T-helper 2 cell treated with Interferon-gamma antibody and Interleukin-4, amounts not matched to agents 5 μg/mL and 100 μg/mL, for 36 hours (primary cell): ENCODE measurements around the gene ATP11A.

ENCODE experiments used
- DNase-seq: peaks from one replicate; pipeline ENCODE4 v3.0.0; 2021; ENCODE audit warnings: low spot score
- H3K27ac Mint-ChIP-seq: one replicate; pipeline ENCODE4 v1.8.0; 2021; ENCODE audit warnings: mild to moderate bottlenecking, mixed read lengths
- H3K27me3 Mint-ChIP-seq: one replicate; pipeline ENCODE4 v1.8.0; 2021; ENCODE audit warnings: low read depth, mixed read lengths
- H3K36me3 Mint-ChIP-seq: one replicate; pipeline ENCODE4 v1.8.0; 2021; ENCODE audit warnings: low read depth, mixed read lengths
- H3K4me1 Mint-ChIP-seq: one replicate; pipeline ENCODE4 v1.8.0; 2021; ENCODE audit warnings: low read depth, mixed read lengths
- H3K4me3 Mint-ChIP-seq: one replicate; pipeline ENCODE4 v1.8.0; 2022; ENCODE audit warnings: mild to moderate bottlenecking, moderate library complexity, mixed read lengths
- H3K9me3 Mint-ChIP-seq: one replicate; pipeline ENCODE4 v1.8.0; 2021; ENCODE audit warnings: mixed read lengths

The ATP11A gene

DNA sequence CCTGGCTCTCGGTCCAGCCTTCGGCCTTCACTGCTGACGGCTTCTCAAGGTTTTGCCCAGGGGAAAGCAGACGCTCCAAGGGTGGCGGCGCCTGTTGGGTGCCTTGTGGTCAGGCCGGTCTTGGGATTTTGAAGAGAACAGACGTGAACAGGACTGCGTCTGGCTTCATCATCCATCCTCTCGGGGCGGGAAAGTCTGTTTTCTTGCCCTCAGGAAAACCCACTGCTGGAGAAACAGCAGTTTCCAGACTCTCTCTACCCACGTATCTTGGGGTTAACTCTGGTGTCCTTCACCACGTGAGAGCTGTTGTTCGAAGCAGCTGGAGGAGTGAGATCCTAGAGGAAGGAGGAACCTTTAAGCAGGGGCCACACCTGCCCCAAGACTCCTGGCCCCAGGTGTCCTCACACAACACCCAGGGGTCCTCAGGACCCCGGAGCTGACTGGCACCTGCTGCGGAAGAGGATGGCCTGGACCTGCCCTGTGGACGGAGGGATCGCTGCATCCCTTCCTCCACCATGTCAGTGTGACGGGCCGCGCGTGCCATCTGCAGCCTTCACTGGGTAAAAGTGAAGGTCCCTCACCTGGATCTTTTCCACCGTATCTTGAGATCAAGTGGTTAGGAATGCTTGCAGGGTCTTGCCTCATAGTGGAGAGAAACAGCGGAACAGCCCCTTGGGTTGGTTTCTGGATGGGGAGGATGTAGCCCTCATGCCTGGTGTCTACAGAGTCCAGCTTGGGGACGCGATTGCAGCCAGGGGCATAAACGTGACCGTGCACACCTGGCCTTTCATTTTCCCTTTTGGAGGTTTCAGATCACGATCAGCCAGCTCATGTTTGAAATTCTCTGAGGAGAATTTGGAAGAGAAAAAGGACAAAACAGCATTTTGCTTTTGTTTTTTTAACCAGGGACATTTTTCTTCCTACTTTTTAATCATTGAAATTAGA, 209.7 kb downstream of the ATP11A start:
- no peaks in the 10 kb centered on the region for H3K36me3 Mint-ChIP-seq
- H3K27me3 Mint-ChIP-seq: peaks cover 12% of the 10 kb centered on the region
- no peaks in the 10 kb centered on the region for H3K4me1 Mint-ChIP-seq
- DNase-seq: no peak
- H3K9me3 Mint-ChIP-seq: no peaks in the 10 kb centered on the region
- H3K4me3 Mint-ChIP-seq: no peak overlapping the region
- H3K27ac Mint-ChIP-seq: no peak overlapping the region

DNA sequence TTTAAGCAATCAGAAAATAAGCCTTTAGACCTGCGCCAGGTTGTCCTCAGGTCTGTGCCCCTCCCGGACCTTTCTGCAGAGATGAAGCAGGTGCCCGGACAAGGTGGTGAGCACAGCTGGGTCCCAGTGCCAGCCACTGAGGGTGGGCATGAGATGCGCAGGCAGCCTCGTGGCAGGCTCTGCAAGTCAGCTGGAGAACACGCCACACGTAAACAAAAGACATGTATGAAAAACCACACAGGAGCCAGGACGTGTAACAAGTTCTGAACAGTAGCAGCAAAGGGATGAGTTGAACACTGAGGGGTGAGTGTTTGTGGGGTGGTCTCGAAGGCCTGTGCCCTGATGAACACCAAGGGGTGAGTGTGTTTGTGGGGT, 210.4 kb downstream of the ATP11A start:
- no peaks in the 10 kb centered on the region for H3K36me3 Mint-ChIP-seq
- H3K4me1 Mint-ChIP-seq: no peaks in the 10 kb centered on the region
- H3K27me3 Mint-ChIP-seq: peaks cover 12% of the 10 kb centered on the region

DNA sequence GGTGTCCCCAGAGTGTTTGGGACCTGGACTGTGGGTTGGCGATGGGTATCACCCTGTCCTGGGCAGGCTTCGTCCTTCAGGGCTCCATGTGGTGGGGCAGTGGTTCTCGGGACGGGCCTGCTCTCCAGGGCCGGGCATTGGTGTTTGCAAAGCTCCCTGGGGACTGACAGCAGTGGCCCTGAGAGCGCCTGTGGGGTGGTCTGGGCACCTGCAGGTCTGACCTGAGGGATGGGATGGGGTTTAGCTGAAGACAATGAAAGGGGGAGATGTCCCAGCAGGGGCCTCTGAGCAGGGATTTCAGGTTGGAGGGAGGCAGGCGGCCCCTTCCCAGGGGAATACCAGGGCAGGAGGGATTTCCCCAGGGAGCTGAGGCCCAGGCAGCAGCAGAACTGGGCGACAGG, 210.9 kb downstream of the ATP11A start:
- DNase-seq: no peak
- H3K9me3 Mint-ChIP-seq: no peaks in the 10 kb centered on the region
- no peaks in the 10 kb centered on the region for H3K4me1 Mint-ChIP-seq
- H3K36me3 Mint-ChIP-seq: no peaks in the 10 kb centered on the region
- peaks cover 7% of the 10 kb centered on the region for H3K27me3 Mint-ChIP-seq
- H3K4me3 Mint-ChIP-seq: no peak overlapping the region
- no peak overlapping the region for H3K27ac Mint-ChIP-seq

More for the DNA sequence above, 210.4 kb downstream of the ATP11A start:
- H3K4me3 Mint-ChIP-seq: no peak overlapping the region
- no peaks in the 10 kb centered on the region for H3K9me3 Mint-ChIP-seq
- no peak for DNase-seq
- H3K27ac Mint-ChIP-seq: no peak overlapping the region

DNA sequence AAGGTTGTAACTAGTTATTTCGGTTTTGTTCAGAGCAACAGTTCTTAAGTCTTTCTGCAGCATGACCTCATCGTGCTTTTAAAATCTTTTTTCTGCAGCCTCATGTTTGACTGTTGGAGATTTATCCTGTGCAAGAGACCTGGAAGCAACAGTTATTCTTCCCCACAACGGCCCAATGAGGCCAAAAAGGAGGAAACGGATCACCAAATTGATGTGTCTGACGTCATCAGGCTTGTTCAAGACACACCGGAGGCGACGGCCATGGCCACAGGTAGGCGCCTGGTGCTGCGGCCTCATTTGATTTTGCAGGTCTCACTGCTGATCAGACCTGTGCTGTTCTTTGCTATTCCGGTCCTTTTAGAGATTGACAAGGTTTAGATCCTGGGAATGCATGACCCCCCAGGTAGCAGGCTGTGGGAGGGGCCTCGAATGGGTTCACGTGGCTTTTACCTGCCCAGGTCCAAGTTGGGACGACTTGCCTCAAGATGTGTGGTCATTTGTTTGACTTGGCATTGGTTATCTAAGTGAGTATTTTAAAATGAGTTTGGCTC, 212.3 kb downstream of the ATP11A start:
- no peaks in the 10 kb centered on the region for H3K36me3 Mint-ChIP-seq
- no peaks in the 10 kb centered on the region for H3K4me1 Mint-ChIP-seq
- DNase-seq: no peak
- no peaks in the 10 kb centered on the region for H3K27me3 Mint-ChIP-seq
- no peak overlapping the region for H3K27ac Mint-ChIP-seq
- H3K4me3 Mint-ChIP-seq: no peak overlapping the region
- H3K9me3 Mint-ChIP-seq: no peaks in the 10 kb centered on the region

DNA sequence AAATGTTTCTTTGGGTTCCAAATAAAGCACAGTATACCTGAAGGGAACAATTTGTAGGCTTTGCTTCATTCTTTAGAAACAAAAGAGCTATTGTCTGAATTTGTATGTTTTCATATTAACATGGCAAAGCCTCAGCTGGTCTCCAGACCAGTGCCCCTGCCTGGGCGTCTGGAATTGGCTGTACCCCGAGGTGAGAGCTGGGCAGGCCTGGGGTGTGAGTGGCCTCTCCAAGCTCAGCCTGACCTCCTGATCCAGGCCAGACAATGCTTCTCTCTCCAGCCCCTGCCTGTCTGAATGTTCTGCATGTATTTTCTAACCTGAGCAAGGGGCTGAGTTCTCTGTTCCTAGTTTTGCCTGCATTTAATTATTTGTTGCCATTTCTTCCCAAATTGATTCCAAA, 212.8 kb downstream of the ATP11A start:
- H3K9me3 Mint-ChIP-seq: no peaks in the 10 kb centered on the region

DNA sequence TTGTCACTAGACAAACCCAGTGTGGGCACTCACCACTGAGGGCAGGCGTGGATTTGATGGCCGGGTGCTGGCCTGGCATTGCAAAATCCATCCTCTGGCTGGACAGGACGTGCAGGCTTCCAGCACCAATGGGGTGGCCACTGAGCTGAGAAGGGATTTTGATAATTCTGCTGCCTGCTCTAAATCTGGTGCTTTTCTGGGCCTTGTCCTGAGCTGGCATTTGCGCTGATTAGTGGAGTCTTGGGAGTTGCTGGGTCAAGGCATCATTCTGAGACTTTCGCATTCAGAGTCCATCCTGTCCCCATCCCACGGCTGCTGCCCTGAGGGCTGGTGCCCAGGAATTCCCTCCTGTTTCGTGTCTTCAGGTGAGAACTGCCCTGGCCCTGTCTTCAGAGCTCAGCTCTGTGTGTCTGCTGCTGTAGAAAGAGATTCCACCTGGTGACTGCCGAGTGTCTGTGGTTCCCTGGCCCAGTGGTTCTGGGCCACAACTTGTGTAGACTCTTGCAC, 213.3 kb downstream of the ATP11A start:
- Mint-ChIP-seq H3K4me1 (no peaks in the 10 kb centered on the region), H3K27me3 (no peaks in the 10 kb centered on the region), H3K36me3 (no peaks in the 10 kb centered on the region), H3K9me3 (no peaks in the 10 kb centered on the region), H3K4me3 (no peak overlapping the region), H3K27ac (no peak overlapping the region)
- DNase-seq: no peak

More for the DNA sequence above, 212.8 kb downstream of the ATP11A start:
- no peak for DNase-seq
- Mint-ChIP-seq H3K27ac (no peak overlapping the region), H3K27me3 (no peaks in the 10 kb centered on the region), H3K36me3 (no peaks in the 10 kb centered on the region), H3K4me3 (no peak overlapping the region), H3K4me1 (no peaks in the 10 kb centered on the region)

DNA sequence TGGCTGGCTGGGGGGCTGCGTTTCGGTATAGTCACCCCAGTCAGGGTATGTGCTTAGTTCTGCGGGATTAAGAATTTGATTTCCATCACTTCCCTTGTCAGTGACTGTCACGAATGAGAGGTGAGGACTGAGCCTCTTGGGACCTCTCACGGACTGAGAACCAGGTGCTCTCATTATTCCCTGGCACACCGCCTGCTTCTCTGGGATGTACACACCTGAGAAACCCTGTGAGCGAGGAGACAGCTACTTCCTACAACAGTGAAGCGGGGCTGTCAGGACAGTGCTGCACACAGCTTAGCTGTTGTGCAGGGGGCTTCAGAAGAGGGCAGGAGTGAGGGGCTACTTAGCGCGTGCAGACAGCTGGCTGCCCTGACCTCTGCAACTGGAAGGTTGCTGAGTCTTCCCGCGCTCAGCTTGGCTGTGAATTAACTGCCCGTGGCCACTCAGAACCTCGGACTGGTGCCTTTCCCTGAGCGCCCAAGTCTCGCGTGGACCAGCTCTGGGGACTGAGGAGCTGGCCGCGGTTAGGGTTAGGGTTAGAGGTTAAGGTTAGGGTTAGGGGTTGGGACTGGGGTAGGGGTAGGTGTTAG, 213.9 kb downstream of the ATP11A start:
- Mint-ChIP-seq H3K4me1 (no peaks in the 10 kb centered on the region), H3K4me3 (no peak overlapping the region), H3K27me3 (no peaks in the 10 kb centered on the region), H3K36me3 (no peaks in the 10 kb centered on the region), H3K9me3 (no peaks in the 10 kb centered on the region), H3K27ac (no peak overlapping the region)
- DNase-seq: no peak

DNA sequence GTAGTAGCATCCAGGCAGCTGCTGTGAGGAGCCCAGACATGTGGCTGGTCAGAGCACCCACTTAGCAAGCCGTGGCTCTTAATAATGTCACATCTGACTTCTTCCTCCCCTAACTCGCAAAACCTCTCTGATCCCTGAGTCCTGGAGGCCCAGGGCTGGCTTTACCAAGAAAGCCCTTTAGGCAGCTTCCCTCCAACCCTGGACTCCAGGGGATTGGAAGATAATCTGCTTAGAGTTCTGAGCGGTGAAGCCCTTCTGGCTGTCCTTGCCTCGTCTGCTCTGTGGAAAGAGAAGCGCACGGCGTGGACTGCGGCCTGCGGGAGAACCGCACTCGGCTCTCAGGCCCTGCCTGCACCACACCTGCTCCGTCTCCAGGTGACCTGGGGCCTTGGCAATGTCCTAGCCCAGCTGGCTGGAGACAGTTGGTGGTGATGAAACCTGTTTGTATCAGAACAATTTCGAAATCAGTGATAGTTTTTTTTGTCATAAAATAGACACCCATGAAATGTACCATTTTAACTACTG, 214.7 kb downstream of the ATP11A start:
- Mint-ChIP-seq H3K4me1 (no peaks in the 10 kb centered on the region), H3K9me3 (no peaks in the 10 kb centered on the region)

DNA sequence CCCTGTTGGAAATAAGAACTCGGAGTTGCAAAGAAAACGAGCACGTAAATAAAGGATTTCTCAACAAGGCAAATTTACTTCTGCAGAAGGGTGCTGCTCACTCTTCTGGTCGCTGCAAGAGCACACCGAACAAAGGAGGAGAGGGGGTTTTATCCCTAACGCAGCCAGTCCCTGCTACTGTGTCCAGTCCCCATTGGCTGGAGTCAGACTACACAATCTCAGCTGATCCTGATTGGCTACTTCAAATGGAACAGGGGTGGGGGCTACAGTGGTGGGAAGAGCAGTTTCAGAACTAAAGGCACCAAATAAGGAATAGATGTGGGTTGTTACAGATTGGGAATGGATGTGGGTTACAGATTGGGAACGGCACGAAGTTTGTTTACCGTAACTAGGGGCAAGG, 215.2 kb downstream of the ATP11A start:
- no peaks in the 10 kb centered on the region for H3K4me1 Mint-ChIP-seq
- no peak overlapping the region for H3K4me3 Mint-ChIP-seq
- H3K9me3 Mint-ChIP-seq: no peaks in the 10 kb centered on the region
- H3K36me3 Mint-ChIP-seq: no peaks in the 10 kb centered on the region
- no peak for DNase-seq
- no peaks in the 10 kb centered on the region for H3K27me3 Mint-ChIP-seq
- H3K27ac Mint-ChIP-seq: no peak overlapping the region

More for the DNA sequence above, 214.7 kb downstream of the ATP11A start:
- DNase-seq: no peak
- no peak overlapping the region for H3K4me3 Mint-ChIP-seq
- H3K36me3 Mint-ChIP-seq: no peaks in the 10 kb centered on the region
- no peaks in the 10 kb centered on the region for H3K27me3 Mint-ChIP-seq
- H3K27ac Mint-ChIP-seq: no peak overlapping the region

DNA sequence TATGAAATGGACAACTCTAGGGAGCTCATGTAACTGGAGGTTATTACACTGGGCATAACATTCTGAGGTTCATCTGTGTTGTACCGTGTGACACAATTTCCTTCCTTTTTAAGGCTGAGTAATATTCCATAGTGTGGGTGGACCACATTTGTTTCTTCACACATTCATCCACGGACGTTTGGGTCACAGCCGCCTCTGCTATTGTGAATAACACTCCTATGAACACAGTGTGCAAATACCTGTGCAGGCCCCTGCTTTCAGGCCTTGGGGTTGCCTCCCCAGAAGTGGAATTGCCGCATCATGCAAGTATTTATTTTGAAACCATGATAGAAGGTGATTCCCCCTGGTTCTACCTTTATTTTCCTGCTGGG, 215.8 kb downstream of the ATP11A start:
- DNase-seq: no peak
- no peaks in the 10 kb centered on the region for H3K9me3 Mint-ChIP-seq
- no peaks in the 10 kb centered on the region for H3K4me1 Mint-ChIP-seq
- no peak overlapping the region for H3K27ac Mint-ChIP-seq
- H3K4me3 Mint-ChIP-seq: no peak overlapping the region
- H3K27me3 Mint-ChIP-seq: no peaks in the 10 kb centered on the region
- no peaks in the 10 kb centered on the region for H3K36me3 Mint-ChIP-seq

DNA sequence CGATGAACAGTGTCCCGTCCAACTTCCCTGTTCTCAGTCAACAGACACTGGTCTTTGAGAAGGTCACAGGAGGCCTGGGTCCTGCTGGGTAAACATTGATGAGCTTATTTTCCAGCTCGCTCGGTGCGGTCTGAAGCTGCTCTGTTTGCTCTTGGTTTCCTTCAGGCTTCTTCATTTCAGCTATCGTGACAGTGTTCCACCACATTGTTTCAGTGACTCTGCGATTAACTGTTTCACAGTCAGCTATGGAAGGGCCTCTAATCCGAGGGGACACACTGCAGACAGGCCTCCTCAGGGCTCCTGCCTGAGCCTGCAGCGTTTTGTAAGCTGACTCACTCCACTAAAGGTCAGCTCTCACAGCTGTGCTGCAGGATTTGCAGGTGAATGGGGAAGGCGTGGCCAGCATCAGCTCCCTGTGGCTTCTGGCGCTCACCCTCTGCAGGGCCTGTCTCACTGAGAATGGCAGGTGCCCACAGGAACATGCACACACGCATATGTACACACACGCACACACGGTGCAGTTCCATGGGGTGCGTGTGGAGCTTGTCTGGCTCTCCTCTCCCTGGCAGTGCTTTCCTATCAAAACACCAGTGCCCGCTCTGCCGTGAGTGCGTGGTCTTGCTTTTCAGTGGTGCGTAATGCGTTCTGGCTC, 216.3 kb downstream of the ATP11A start:
- no peak overlapping the region for H3K27ac Mint-ChIP-seq
- H3K4me1 Mint-ChIP-seq: no peaks in the 10 kb centered on the region
- H3K36me3 Mint-ChIP-seq: no peaks in the 10 kb centered on the region
- DNase-seq: no peak
- H3K27me3 Mint-ChIP-seq: no peaks in the 10 kb centered on the region
- no peaks in the 10 kb centered on the region for H3K9me3 Mint-ChIP-seq
- no peak overlapping the region for H3K4me3 Mint-ChIP-seq

DNA sequence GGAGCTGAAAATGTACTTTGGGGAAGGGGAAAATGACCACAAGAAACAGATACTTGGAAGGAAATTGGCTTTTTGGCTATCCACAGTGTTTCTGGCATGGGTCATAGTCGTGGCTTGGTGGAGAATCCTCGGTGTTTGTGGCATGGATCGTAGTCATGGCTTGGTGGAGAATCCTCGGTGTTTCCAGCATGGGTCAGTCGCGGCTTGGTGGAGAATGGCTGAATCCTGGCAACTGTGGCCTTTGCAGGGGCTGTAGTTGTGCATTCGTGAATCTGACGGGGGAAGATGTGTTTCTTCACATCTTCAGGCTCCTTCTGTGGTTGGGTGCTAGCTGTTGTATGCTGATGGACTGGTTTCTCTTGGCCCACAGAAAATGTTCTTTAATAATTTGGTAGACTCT, 217.4 kb downstream of the ATP11A start:
- Mint-ChIP-seq H3K4me1 (no peaks in the 10 kb centered on the region), H3K36me3 (no peaks in the 10 kb centered on the region), H3K27ac (no peak overlapping the region), H3K27me3 (no peaks in the 10 kb centered on the region), H3K9me3 (no peaks in the 10 kb centered on the region), H3K4me3 (no peak overlapping the region)
- no peak for DNase-seq

DNA sequence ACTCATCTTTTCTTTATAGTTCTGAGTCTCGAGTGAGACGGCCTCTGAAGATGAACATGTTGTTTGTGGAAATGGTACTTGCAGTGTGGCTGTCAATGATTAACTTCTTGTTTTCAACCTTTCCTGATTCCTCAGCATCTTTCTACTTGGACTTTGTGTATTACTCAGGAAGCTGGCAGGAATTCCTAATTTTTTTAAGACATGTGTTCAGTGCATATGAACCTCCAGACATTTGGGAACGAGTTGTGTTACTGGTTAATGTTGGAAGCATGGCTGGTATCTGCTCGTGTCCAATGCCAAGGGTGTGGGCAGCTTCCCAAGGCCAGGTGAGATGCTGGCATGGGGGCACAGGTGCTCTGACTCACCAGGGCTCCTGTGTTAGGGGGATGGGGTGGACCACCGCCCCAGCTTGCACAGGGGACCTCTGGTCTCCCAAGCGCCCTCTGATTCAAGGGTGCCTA, 218.1 kb downstream of the ATP11A start:
- no peak overlapping the region for H3K4me3 Mint-ChIP-seq
- no peak for DNase-seq
- H3K27ac Mint-ChIP-seq: no peak overlapping the region
- H3K4me1 Mint-ChIP-seq: no peaks in the 10 kb centered on the region
- H3K9me3 Mint-ChIP-seq: no peaks in the 10 kb centered on the region
- H3K36me3 Mint-ChIP-seq: no peaks in the 10 kb centered on the region
- H3K27me3 Mint-ChIP-seq: no peaks in the 10 kb centered on the region

DNA sequence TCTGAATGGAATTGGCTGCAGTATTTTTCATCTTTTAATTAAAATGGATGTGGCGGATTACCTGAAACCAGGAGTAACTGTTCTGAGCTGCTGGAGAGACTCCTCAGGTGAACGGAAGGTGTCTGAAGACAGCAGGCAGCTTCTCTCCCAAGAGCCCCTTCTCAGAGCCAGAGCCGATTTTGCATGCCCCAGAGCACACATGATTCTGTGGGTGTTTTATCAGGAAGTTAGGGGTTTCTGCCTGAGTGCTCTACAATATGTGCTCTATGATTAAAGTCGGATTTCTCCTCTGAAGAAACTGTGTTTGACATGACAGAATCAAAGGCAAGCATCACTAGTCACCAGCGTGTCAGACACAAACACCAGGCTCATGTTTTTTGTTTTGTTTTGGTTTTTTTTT, 218.5 kb downstream of the ATP11A start:
- Mint-ChIP-seq H3K27me3 (no peaks in the 10 kb centered on the region), H3K4me3 (no peak overlapping the region), H3K27ac (no peak overlapping the region)

More for the DNA sequence above, 218.5 kb downstream of the ATP11A start:
- DNase-seq: no peak
- Mint-ChIP-seq H3K4me1 (no peaks in the 10 kb centered on the region), H3K36me3 (no peaks in the 10 kb centered on the region), H3K9me3 (no peaks in the 10 kb centered on the region)
